Erythroblast (primary cell): ENCODE data around the gene TMEM132C.

Experiments
- GATA1 ChIP-seq: IDR thresholded peaks from 2 replicates; pipeline ENCODE4 v1.6.1; 2011; ENCODE audit warnings: low read depth, mild to moderate bottlenecking, control low read depth, low read length, moderate library complexity
- POLR2A ChIP-seq: IDR thresholded peaks from 2 replicates; pipeline ENCODE4 v1.6.1; 2011; ENCODE audit warnings: mild to moderate bottlenecking, low read length

GRCh38 chr12:128353301-128353700 is 86.3 kb downstream of the TMEM132C start:
- TF ChIP-seq POLR2A: no peak
- no peak for TF ChIP-seq GATA1
